HL-60 (cell line): Measurements from ENCODE around the gene AP3S2.

Experiments used
- DNase-seq, 2 experiments: peaks; one replicate each; pipeline ENCODE4 v3.0.0-alpha.2; 2010 to 2020; ENCODE audit warnings: low read depth in 1 of 2, low spot score in 1 of 2
- H3K27ac ChIP-seq: fragments of 250-450 bp; sonication (Bioruptor Pico); replicated peaks from 2 replicates; pipeline ENCODE4 v1.5.1; 2020; ENCODE audit warnings: mild to moderate bottlenecking, moderate library complexity
- H3K27me3 ChIP-seq: fragments of 250-450 bp; sonication (Bioruptor Pico); 2 replicates; pipeline ENCODE4 v1.5.1; 2021; ENCODE audit warnings: mild to moderate bottlenecking, moderate library complexity; ENCODE audit not compliant: insufficient read depth, poor library complexity, severe bottlenecking
- H3K4me3 ChIP-seq: replicated peaks from 2 replicates; pipeline ENCODE4 v1.5.1; 2011; ENCODE audit warnings: mild to moderate bottlenecking, control low read depth, low read length; ENCODE audit not compliant: insufficient read depth
- CTCF ChIP-seq: IDR thresholded peaks from one replicate; pipeline ENCODE4 v1.5.1; 2011; ENCODE audit warnings: low read length, control low read depth, inconsistent platforms; ENCODE audit not compliant: insufficient read depth
- GABPA ChIP-seq: IDR thresholded peaks from 2 replicates; pipeline ENCODE4 v1.6.1; 2012; ENCODE audit warnings: low read depth
- POLR2AphosphoS5 ChIP-seq: IDR thresholded peaks from 2 replicates; pipeline ENCODE4 v1.6.1; 2012; ENCODE audit warnings: low read depth
- SPI1 ChIP-seq: IDR thresholded peaks from 2 replicates; pipeline ENCODE4 v1.6.1; 2012; ENCODE audit warnings: low read depth, mild to moderate bottlenecking, borderline replicate concordance
- TF ChIP-seq, protein P1 (sequence below): IDR thresholded peaks from 2 replicates; pipeline ENCODE4 v1.6.1; 2012; ENCODE audit warnings: low read depth; ENCODE audit not compliant: insufficient replicate concordance

AP3S2 gene

GRCh38 chr15:89787944-89788343, 105.8 kb downstream of the AP3S2 start:
- H3K27me3 ChIP-seq = no peaks in the 10 kb centered on the region
- DNase-seq = no peak
- H3K4me3 ChIP-seq = no peak overlapping the region
- H3K27ac ChIP-seq = no peak overlapping the region
- TF ChIP-seq POLR2AphosphoS5 = no peak
- TF ChIP-seq, protein P1, sequence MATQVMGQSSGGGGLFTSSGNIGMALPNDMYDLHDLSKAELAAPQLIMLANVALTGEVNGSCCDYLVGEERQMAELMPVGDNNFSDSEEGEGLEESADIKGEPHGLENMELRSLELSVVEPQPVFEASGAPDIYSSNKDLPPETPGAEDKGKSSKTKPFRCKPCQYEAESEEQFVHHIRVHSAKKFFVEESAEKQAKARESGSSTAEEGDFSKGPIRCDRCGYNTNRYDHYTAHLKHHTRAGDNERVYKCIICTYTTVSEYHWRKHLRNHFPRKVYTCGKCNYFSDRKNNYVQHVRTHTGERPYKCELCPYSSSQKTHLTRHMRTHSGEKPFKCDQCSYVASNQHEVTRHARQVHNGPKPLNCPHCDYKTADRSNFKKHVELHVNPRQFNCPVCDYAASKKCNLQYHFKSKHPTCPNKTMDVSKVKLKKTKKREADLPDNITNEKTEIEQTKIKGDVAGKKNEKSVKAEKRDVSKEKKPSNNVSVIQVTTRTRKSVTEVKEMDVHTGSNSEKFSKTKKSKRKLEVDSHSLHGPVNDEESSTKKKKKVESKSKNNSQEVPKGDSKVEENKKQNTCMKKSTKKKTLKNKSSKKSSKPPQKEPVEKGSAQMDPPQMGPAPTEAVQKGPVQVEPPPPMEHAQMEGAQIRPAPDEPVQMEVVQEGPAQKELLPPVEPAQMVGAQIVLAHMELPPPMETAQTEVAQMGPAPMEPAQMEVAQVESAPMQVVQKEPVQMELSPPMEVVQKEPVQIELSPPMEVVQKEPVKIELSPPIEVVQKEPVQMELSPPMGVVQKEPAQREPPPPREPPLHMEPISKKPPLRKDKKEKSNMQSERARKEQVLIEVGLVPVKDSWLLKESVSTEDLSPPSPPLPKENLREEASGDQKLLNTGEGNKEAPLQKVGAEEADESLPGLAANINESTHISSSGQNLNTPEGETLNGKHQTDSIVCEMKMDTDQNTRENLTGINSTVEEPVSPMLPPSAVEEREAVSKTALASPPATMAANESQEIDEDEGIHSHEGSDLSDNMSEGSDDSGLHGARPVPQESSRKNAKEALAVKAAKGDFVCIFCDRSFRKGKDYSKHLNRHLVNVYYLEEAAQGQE = no peak
- no peak for TF ChIP-seq SPI1
- TF ChIP-seq GABPA = no peak
- TF ChIP-seq CTCF = no peak

DNA sequence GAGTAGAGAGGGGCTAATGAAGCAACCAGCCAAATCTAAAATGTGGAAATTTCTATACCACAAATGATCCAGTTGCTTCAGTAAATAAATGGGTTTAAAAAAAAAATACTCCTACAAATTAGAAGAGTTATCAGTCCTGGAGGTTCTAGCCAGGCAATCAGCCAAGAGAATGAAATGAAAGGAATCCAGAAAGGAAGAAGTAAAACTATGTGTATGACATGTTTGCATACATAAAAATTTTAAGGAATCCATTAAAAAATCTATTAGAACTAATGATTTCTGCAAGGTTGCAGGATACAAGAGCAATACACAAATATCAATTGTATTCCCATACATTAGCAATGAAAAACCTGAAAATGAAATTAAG, 108.0 kb downstream of the AP3S2 start:
- Histone ChIP-seq H3K27ac (no peak overlapping the region), H3K27me3 (no peaks in the 10 kb centered on the region), H3K4me3 (no peak overlapping the region)
- TF ChIP-seq, protein P1 = no peak
- TF ChIP-seq SPI1 (no peak), POLR2AphosphoS5 (no peak), CTCF (no peak), GABPA (no peak)
- no peak for DNase-seq

GRCh38 chr15:89785064-89785773, 108.6 kb downstream of the AP3S2 start:
- TF ChIP-seq CTCF = no peak
- TF ChIP-seq SPI1 = no peak
- no peak for TF ChIP-seq GABPA
- H3K4me3 ChIP-seq = no peak overlapping the region
- no peak overlapping the region for H3K27ac ChIP-seq
- H3K27me3 ChIP-seq = no peaks in the 10 kb centered on the region
- DNase-seq = no peak

DNA sequence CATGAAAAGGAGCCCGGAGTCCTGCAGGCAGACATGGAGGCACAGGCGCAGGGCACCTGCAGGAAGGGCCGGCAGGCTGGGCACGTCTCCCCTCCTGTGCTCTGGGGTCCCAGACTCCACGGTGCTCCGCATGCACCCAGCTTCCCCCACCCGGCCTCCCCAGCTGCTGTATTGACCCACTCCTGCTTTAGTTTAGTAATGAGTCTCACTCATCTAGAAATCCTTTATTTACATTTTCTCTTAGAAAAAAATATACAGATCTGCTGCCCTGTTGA, 109.2 kb downstream of the AP3S2 start:
- TF ChIP-seq SPI1 (no peak), CTCF (no peak), POLR2AphosphoS5 (no peak), GABPA (no peak)
- TF ChIP-seq, protein P1 = no peak
- no peak for DNase-seq
- H3K27me3 ChIP-seq = no peaks in the 10 kb centered on the region
- no peak overlapping the region for H3K27ac ChIP-seq
- no peak overlapping the region for H3K4me3 ChIP-seq
